ENCODE measurements around the gene ZHX3.

ZHX3 gene

DNA sequence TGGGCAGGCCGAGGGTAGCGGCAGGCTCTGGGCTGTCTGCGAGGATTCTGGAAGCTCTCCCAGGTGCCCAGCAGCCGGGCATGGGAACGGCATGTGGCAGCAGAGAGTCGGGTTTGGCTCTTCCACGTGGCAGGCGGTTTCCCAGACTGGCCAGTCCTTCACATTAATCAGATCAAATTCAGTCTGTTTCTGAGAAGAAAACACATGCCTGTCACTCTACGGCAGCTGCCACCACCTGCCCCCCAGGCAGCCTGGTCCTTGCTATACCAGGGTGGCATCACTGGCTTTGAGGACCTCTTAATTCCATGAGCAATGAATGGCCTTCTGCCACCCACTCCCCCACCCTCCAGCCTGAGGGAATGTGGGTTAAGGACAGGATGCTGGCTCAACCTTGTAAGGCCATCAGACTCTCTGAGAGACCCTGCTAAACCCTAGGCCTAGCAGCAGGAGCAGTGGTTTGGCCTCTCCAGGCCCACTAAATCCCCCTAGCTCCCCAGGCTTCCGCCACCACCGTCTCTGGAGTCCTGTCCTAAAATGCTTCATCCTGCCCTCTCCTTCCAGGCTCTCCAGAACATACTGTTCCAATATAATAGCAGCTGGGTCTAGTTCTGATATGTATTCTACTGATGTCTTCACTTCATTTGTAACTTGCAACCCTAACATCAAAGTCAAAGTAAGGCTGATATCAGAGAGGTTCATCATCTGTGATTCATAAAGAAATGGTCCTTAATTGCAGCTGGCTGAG lies 132.3 kb downstream of the ZHX3 start:
- DNase-seq (ENCODE audit: low spot score), result no peak

DNA sequence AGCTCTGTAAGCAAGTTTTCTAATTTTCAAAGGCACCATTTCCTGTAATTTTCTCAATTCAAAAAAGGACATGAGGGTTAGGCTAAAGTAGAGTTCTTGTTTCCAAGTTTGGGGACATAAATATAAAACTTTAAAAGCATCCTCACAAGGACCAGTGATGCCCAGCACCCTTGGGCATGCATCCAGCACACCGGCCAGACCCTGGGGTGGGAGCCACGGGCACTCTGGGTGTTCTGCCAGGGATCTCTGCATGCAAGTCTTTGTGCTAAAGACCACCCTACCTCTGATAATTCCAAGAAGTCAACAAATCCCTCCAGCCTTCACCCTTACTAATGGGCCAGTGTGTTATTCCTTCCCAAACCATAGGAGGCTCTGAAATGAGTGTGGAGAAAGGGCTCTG lies 133.7 kb downstream of the ZHX3 start:
- DNase-seq (ENCODE audit: low spot score), result no peak

DNA sequence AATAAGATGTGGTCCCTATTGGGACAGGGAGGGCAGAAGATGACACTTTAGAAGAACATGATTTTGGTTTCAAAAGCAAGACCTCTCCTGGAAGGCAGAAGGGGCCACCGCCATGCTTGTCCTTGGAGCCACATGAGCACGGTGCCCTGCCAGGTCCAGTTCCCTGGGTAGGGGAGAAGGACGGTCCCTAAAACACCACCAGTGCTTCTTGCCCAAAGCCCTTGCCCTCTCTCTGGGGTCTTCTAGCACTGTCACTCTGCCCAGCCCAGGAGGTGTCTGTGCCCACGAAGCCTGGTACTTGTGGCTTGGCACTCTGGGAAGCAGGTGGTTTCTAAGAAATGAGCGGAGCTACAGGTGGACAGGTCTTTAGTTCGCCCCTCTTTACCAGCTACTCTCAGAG lies 134.1 kb downstream of the ZHX3 start:
- no peak for DNase-seq (ENCODE audit: low spot score)

GRCh38 chr20:41182296-41183212 lies 135.0 kb downstream of the ZHX3 start:
- DNase-seq (ENCODE audit: low spot score), result peak; percentile 18

- DNase-seq (ENCODE audit: low spot score), result no peak
Measured at GRCh38 chr20:41181567-41181966, 136.0 kb downstream of the ZHX3 start.

GRCh38 chr20:41180599-41181333 lies 136.8 kb downstream of the ZHX3 start:
- DNase-seq (ENCODE audit: low spot score), result no peak

GRCh38 chr20:41179961-41180360 lies 137.6 kb downstream of the ZHX3 start:
- DNase-seq (ENCODE audit: low spot score), result no peak

- no peak for DNase-seq (ENCODE audit: low spot score)
Measured at GRCh38 chr20:41178904-41179432, 138.6 kb downstream of the ZHX3 start.

GRCh38 chr20:41178495-41178894 lies 139.0 kb downstream of the ZHX3 start:
- DNase-seq (ENCODE audit: low spot score), result no peak

DNA sequence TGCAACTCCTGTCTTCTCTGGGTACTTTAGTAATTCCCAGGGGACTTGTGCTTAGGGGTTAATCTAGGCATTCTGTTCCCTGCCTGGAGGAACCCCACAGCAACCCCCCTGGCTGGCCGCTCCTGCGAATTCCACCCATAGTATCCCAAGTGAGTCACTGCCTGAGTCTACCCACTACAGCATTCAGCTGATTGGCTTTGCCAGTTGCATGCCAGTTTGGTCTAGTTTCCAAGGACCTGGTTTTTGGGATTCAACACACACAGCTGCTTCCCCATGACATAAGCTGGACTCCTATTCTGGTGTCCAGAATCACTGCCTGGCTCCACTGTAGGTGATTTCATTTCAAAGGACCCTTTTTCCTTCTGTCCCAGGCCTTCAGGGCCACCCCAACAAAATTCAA lies 139.9 kb downstream of the ZHX3 start:
- DNase-seq (ENCODE audit: low spot score), result peak; percentile 81

GRCh38 chr20:41176711-41177552 lies 140.6 kb downstream of the ZHX3 start:
- DNase-seq (ENCODE audit: low spot score), result no peak

- no peak for DNase-seq (ENCODE audit: low spot score)
Measured at GRCh38 chr20:41175727-41176330, 141.7 kb downstream of the ZHX3 start.

DNA sequence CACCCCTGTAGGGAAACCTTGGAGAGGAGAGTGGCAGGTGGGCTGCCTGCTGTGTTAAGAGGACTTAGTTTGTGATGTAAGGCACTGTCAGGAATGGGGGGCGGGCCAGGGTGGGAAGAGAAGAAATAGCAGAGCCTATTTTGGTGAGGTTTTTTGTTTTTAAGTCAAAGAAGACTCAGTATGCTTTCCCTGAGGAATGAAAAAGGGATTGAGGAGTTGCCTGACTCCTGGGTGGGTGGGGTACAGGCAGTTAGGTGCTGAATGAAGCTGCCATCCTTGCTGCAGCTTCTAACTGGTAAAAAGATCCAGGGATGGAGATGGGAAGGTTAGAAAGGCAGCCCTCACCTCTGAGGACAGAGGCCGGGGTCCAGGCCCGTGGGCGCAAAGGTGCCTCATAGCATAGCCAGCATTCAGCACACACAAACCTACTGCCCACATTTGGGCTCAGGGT lies 142.3 kb downstream of the ZHX3 start:
- DNase-seq (ENCODE audit: low spot score), result no peak

GRCh38 chr20:41174782-41175181 lies 142.7 kb downstream of the ZHX3 start:
- no peak for DNase-seq (ENCODE audit: low spot score)

- DNase-seq (ENCODE audit: low spot score), result no peak
Measured at GRCh38 chr20:41174373-41174772, 143.2 kb downstream of the ZHX3 start.

DNA sequence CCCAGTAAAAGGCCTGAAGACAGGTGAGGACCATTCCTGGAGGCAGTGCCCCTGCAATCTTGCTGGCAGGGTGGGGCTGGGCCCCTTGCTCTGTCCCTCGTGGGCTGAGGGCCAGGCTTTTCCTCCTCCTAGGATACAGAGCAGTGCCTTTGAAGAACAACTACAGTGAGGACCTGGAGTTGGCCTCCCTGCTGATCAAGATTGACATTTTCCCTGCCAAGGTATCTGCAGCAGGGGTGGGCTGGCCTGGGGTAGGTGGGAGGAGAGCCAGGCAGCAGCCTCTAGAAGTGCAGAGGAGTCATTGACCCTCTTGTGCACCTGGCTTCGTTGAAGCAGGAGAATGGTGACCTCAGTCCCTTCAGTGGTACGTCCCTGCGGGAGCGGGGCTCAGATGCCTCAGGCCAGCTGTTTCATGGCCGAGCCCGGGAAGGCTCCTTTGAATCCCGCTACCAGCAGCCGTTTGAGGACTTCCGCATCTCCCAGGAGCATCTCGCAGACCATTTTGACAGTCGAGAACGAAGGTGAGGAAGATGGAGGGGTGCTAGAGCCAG lies 143.7 kb downstream of the ZHX3 start:
- DNase-seq (ENCODE audit: low spot score), result no peak

GRCh38 chr20:41173161-41173721 lies 144.3 kb downstream of the ZHX3 start:
- peak; percentile 79 for DNase-seq (ENCODE audit: low spot score)

DNA sequence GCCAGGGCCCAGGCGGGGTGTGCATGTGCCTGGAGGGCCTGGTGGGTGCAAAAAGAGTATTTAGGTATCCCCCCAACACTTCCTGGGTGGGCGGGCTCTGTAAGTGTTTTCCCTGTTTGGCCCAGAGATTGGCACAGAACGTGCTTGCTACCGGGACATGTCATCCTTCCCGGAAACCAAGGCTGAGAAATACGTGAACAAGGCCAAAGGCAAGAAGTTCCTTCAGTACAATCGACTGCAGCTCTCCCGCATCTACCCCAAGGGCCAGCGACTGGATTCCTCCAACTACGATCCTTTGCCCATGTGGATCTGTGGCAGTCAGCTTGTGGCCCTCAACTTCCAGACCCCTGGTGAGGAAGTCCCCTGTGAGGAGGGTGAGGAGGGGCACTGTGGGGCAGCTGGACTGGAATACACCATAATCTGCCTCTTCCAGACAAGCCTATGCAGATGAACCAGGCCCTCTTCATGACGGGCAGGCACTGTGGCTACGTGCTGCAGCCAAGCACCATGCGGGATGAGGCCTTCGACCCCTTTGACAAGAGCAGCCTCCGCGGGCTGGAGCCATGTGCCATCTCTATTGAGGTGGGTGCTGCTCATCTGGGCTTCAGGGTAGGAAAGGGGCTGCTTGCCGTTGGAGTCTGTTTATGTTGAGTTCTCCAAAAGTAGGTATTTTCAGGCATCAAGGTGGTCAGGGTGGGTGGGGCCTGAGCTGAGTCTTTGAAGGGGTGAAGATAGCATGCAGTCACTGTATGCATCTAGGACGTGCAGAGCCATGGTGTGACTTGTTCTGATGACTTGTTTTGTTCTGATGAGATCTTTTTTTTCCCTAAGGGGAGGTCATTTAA lies 145.0 kb downstream of the ZHX3 start:
- no peak for DNase-seq (ENCODE audit: low spot score)

GRCh38 chr20:41171736-41172295 lies 145.7 kb downstream of the ZHX3 start:
- no peak for DNase-seq (ENCODE audit: low spot score)

Data from SW480 (cell line).